ENCODE results near the gene RNF181.
"Not testable (repeated sequence)": the region's sequence is repeated elsewhere in the genome, so short reads cannot be mapped to it uniquely, and the experiment has no call there.

Gene RNF181

DNA sequence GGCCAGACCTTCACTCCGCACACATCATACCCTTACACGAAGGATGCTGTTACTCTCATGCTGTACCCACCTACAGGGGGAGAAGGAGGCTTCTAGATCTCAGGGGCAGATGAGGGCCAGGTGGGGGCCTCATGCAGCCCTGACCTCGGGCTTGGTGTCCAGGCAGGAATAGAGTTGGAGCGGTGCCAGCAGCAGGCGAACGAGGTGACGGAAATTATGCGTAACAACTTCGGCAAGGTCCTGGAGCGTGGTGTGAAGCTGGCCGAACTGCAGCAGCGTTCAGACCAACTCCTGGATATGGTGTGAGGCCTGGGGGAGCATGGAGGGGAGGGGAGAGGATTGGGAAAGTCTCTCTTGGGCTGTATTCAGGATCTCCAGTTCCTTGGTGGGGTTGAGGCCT is 4.0 kb upstream of the RNF181 start:
- Histone ChIP-seq H3K9ac (no peak overlapping the region), H3K36me3 (ENCODE audit: control insufficient read depth, insufficient read depth, low read length) (no peaks in the 10 kb centered on the region), H3K27ac (peak overlapping the region; percentile 79), H3K4me2 (ENCODE audit: low read length) (no peak overlapping the region), H3K27me3 (ENCODE audit: control insufficient read depth, insufficient read depth, low read length) (no peaks in the 10 kb centered on the region), H3K9me3 (ENCODE audit: control insufficient read depth, low read length) (no peaks in the 10 kb centered on the region), H3K4me3 (ENCODE audit: low read depth, low read length) (no peak overlapping the region), H3K4me1 (peaks cover 11% of the 10 kb centered on the region), H3K79me2 (peaks cover 39% of the 10 kb centered on the region), H2AFZ (no peak overlapping the region)
- TF ChIP-seq, protein P1, sequence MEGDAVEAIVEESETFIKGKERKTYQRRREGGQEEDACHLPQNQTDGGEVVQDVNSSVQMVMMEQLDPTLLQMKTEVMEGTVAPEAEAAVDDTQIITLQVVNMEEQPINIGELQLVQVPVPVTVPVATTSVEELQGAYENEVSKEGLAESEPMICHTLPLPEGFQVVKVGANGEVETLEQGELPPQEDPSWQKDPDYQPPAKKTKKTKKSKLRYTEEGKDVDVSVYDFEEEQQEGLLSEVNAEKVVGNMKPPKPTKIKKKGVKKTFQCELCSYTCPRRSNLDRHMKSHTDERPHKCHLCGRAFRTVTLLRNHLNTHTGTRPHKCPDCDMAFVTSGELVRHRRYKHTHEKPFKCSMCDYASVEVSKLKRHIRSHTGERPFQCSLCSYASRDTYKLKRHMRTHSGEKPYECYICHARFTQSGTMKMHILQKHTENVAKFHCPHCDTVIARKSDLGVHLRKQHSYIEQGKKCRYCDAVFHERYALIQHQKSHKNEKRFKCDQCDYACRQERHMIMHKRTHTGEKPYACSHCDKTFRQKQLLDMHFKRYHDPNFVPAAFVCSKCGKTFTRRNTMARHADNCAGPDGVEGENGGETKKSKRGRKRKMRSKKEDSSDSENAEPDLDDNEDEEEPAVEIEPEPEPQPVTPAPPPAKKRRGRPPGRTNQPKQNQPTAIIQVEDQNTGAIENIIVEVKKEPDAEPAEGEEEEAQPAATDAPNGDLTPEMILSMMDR (IDR thresholded peaks at IDR 0.05): no peak

DNA sequence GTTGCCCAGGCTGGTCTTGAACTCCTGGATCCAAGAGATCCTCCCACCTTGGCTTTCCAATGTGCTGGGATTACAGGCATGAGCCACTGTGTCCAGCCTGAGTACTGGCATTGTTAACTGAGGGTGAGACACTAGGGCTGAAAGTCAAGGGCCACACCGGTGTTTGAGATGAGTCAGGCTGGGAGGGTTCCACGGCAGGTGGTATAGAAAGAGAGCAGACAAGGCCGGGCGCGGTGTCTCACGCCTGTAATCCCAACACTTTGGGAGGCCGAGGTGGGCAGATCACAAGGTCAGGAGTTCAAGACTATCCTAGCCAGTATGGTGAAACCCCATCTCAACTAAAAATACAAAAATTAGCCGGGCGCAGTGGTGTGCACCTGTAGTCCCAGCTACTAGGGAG is 3.2 kb upstream of the RNF181 start:
- H3K4me3 ChIP-seq (ENCODE audit: low read depth, low read length); H3K9me3 ChIP-seq (ENCODE audit: control insufficient read depth, low read length); H3K36me3 ChIP-seq (ENCODE audit: control insufficient read depth, insufficient read depth, low read length); H3K27ac ChIP-seq; H3K4me2 ChIP-seq (ENCODE audit: low read length); H3K9ac ChIP-seq; H2AFZ ChIP-seq; H3K27me3 ChIP-seq (ENCODE audit: control insufficient read depth, insufficient read depth, low read length): not testable (repeated sequence)
- peaks cover 15% of the 10 kb centered on the region for H3K4me1 ChIP-seq
- H3K79me2 ChIP-seq: peaks cover 42% of the 10 kb centered on the region

DNA sequence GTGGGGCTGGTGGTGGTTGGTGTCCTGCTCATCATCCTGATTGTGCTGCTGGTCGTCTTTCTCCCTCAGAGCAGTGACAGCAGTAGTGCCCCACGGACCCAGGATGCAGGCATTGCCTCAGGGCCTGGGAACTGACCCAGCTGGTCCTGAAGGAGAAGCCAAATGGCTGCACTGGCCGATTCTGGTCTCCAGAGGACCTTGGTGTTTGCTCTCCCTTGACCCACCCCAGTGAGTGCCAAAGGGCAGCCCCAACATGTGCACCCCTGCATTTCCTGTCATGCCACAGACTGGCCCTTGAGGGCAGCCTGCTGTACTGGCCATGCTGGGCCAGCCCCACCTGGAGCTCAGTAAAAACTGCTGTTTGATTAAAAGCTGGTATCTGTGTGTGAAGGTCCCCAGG is 2.5 kb upstream of the RNF181 start:
- Histone ChIP-seq H3K79me2 (peaks cover 42% of the 10 kb centered on the region), H3K9me3 (ENCODE audit: control insufficient read depth, low read length) (no peaks in the 10 kb centered on the region), H3K36me3 (ENCODE audit: control insufficient read depth, insufficient read depth, low read length) (no peaks in the 10 kb centered on the region), H3K27me3 (ENCODE audit: control insufficient read depth, insufficient read depth, low read length) (no peaks in the 10 kb centered on the region), H3K4me1 (peaks cover 15% of the 10 kb centered on the region), H3K9ac (no peak overlapping the region), H2AFZ (no peak overlapping the region), H3K27ac (no peak overlapping the region), H3K4me2 (ENCODE audit: low read length) (no peak overlapping the region), H3K4me3 (ENCODE audit: low read depth, low read length) (no peak overlapping the region)
- TF ChIP-seq, protein P1 (IDR thresholded peaks at IDR 0.05): no peak

- H3K27me3 ChIP-seq (ENCODE audit: control insufficient read depth, insufficient read depth, low read length): no peaks in the 10 kb centered on the region
- H3K36me3 ChIP-seq (ENCODE audit: control insufficient read depth, insufficient read depth, low read length): no peaks in the 10 kb centered on the region
- H3K9me3 ChIP-seq (ENCODE audit: control insufficient read depth, low read length): no peaks in the 10 kb centered on the region
- peaks cover 15% of the 10 kb centered on the region for H3K4me1 ChIP-seq
- peak overlapping the region; percentile 86 for H3K4me3 ChIP-seq (ENCODE audit: low read depth, low read length)
- peak overlapping the region; percentile 32 for H3K9ac ChIP-seq
- H2AFZ ChIP-seq: peak overlapping the region; percentile 86
- peak overlapping the region; percentile 89 for H3K4me2 ChIP-seq (ENCODE audit: low read length)
- TF ChIP-seq, protein P1 (IDR thresholded peaks at IDR 0.05): no peak
- H3K27ac ChIP-seq: peak overlapping the region; percentile 86
- peaks cover 35% of the 10 kb centered on the region for H3K79me2 ChIP-seq
Measured at GRCh38 chr2:85594715-85595300, 737 bp upstream of the RNF181 start.

DNA sequence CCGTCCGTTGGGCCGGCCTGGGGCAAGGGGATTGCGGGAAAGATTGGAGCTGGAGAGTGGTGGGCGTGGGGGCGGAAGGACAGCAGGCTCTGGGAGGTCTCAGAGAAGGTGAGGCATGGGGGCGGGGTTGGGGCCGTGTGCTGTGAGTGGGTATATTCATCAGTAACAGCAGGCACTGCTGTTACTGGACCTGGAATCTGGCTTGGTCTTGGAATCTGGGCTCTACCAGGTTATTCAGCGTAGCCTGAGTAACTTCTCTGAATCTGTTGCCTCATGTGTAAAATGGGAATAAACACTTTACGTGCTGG is 435 bp downstream of the RNF181 start:
- TF ChIP-seq, protein P1 (IDR thresholded peaks at IDR 0.05): no peak

More for the DNA sequence above, 435 bp downstream of the RNF181 start:
- H3K4me3 ChIP-seq (ENCODE audit: low read depth, low read length): peak overlapping the region; percentile 86
- no peak overlapping the region for H3K9ac ChIP-seq
- H3K27me3 ChIP-seq (ENCODE audit: control insufficient read depth, insufficient read depth, low read length): no peaks in the 10 kb centered on the region
- H3K4me1 ChIP-seq: peaks cover 15% of the 10 kb centered on the region
- no peaks in the 10 kb centered on the region for H3K36me3 ChIP-seq (ENCODE audit: control insufficient read depth, insufficient read depth, low read length)
- peak overlapping the region; percentile 81 for H2AFZ ChIP-seq
- peaks cover 26% of the 10 kb centered on the region for H3K79me2 ChIP-seq
- peak overlapping the region; percentile 89 for H3K4me2 ChIP-seq (ENCODE audit: low read length)
- no peaks in the 10 kb centered on the region for H3K9me3 ChIP-seq (ENCODE audit: control insufficient read depth, low read length)
- H3K27ac ChIP-seq: peak overlapping the region; percentile 86

Data from parathyroid adenoma (tissue), 2 donors.